Muscle of arm (tissue), 14 donors: Measurements from ENCODE around the gene HIBADH. TPM values are rescaled to one million over a fixed set of nuclear protein-coding genes. Genes with fewer than 3 reads are reported as not detected.

Experiments
- DNase-seq: peaks from one replicate; pipeline ENCODE4 v3.0.0-alpha.2; 2013
- long read RNA-seq, 11 donors: transcript quantifications; one replicate each; lab custom pipeline, GENCODE V29; 2026
- polyA plus RNA-seq, 12 donors: library from polyadenylated mRNA; unstranded; fragments of 120-200 nt; gene quantifications; one replicate each; pipeline ENCODE4 v1.2.1, GENCODE V29; 2013; ENCODE audit not compliant: insufficient read length in 12 of 12

Gene HIBADH
- 10 to 100 TPM in 11 of 12 donors, not detected in 1; 25.9 to 36.2 (median 29.5) TPM for polyA plus RNA-seq
- long read RNA-seq, donor 1, transcript HIBADH-204 (2 exons, 570 nt): minor isoform, 5 of 29 reads
- long read RNA-seq, donor 1, transcript HIBADH-201 (8 exons, 1,990 nt): major isoform, 15 of 29 reads
- long read RNA-seq, donor 1, partial matches to known transcripts: 9 of 29 reads
- long read RNA-seq, donor 1, other reads (novel, unspliced or antisense): 0 of 29 reads
- long read RNA-seq, donor 2, transcript HIBADH-201 (8 exons, 1,990 nt): major isoform, 13 of 14 reads
- long read RNA-seq, donor 2, partial matches to known transcripts: 0 of 14 reads
- long read RNA-seq, donor 2, other reads (novel, unspliced or antisense): 0 of 14 reads
- long read RNA-seq, donor 3, partial matches to known transcripts: 6 of 8 reads
- long read RNA-seq, donor 3, other reads (novel, unspliced or antisense): 0 of 8 reads
- long read RNA-seq, donor 4, partial matches to known transcripts: 0 of 4 reads
- long read RNA-seq, donor 4, other reads (novel, unspliced or antisense): 0 of 4 reads
- long read RNA-seq, donor 5, transcript HIBADH-201 (8 exons, 1,990 nt): major isoform, 21 of 85 reads
- long read RNA-seq, donor 5, partial matches to known transcripts: 63 of 85 reads
- long read RNA-seq, donor 5, other reads (novel, unspliced or antisense): 0 of 85 reads
- long read RNA-seq, donor 6, partial matches to known transcripts: 0 of 4 reads
- long read RNA-seq, donor 6, other reads (novel, unspliced or antisense): 0 of 4 reads
- long read RNA-seq, donor 7, transcript HIBADH-201 (8 exons, 1,990 nt): major isoform, 7 of 13 reads
- long read RNA-seq, donor 7, partial matches to known transcripts: 5 of 13 reads
- long read RNA-seq, donor 7, other reads (novel, unspliced or antisense): 0 of 13 reads
- long read RNA-seq, donor 8, transcript HIBADH-201 (8 exons, 1,990 nt): major isoform, 11 of 22 reads
- long read RNA-seq, donor 8, partial matches to known transcripts: 11 of 22 reads
- long read RNA-seq, donor 8, other reads (novel, unspliced or antisense): 0 of 22 reads
- long read RNA-seq, donor 9, transcript HIBADH-201 (8 exons, 1,990 nt): major isoform, 8 of 15 reads
- long read RNA-seq, donor 9, partial matches to known transcripts: 7 of 15 reads
- long read RNA-seq, donor 9, other reads (novel, unspliced or antisense): 0 of 15 reads
- long read RNA-seq, donor 10, transcript HIBADH-201 (8 exons, 1,990 nt): major isoform, 10 of 25 reads
- long read RNA-seq, donor 10, partial matches to known transcripts: 14 of 25 reads
- long read RNA-seq, donor 10, other reads (novel, unspliced or antisense): 0 of 25 reads
- long read RNA-seq, donor 11, transcript HIBADH-201 (8 exons, 1,990 nt): major isoform, 8 of 8 reads
- long read RNA-seq, donor 11, partial matches to known transcripts: 0 of 8 reads
- long read RNA-seq, donor 11, other reads (novel, unspliced or antisense): 0 of 8 reads

DNA sequence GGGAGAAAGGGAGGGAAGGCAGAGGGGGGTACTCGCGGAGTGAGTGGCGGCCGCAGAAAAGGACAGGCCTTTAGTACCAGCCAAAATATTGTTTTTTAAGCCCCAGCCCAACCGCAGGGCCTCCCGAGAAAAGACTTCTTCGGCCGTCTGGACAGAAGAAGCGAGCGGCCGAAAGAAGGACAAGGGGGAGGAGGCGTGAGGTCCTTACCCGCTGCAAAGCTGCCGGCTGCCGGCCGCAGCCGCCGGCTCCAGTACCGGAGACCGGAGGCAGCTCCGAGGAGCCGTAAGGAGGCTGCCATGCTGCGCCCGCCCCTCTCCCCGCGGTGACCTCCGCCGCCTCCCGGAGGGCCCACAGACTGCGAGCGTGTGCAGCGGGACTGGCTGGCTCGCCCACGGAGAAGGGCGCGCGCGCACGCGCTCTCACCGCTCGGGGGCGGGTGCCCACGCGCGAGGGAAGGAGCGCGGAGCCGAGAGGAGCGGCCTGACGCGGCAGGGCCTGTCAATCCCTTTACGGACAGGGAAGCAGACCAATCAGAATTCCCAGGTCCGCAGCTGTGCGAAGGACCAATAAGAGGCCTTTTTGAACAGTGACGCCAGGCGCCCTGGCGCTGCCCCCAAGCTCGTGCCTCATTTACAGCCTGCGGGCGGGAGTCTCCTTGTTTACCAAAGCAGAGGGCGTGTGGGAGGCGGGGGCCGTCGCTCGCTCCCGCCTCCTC is at the start of gene HIBADH:
Gene HIBADH (minus strand): TSS at position 394 of the 716 bp plus-strand sequence. CDS start 95 bp downstream, at position 299.
- DNase-seq: peak; percentile 100

DNA sequence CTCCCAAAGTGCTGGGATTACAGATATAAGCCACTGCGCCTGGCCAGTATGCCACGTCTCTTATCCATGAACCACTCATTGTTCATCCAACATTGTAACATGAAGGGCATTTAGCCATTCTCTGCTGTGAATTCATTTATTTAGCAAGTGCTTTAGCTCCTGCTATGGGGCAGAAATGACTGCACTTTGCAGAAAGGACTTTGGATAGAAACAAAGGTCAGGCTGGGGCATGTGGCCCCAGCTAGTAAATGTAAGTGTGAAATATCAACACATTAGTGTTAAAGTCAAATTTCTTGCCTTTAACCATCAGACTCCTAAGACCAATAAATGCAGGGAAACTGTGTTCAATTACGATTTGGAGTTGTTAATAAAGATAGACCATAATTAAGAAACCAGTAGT is 49.5 kb upstream of the HIBADH start:
- no peak for DNase-seq

DNA sequence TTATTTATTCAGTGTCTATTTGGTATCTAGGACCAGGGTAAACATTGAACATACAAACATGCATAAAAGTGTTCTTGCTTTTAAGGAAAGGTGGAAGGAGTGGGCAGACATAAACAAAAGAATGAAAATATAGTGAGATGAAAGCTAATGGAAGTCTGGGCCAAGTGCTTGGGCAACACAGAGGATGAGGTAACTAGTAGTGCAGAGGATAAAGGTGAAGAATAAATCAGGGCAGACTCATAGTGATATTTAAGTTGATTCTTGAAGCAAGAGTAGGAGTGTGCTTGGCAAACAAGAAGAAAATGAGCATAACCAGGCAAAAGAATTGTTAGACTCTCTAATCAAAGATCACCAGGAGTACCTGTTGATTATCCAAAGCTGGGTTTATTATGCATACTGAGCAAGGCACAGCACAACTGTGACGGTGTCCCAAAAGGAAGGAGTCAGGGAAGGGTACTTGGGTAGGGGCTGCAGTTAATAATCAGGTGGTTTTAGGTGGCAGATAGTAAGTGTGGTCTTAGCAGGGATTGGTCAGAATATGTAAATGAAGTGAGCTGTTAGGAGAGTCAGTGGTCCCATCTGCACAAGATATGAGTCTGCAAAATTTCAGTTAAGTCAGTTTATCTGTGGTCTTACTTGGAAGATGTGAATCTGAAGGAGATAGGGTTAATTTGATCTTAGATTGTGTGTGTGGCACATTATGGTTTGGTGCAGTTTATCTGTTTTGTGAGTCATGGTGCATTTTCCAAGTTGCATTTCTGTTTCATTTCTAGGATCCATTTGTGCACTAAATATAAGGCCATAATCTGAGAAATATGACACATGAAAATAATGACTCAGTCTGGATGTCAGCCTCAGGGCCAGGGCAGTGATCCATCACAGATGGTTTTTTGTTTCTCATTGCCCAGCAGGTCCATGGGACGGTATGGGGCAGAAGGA is 46.7 kb upstream of the HIBADH start:
- DNase-seq: no peak

DNA sequence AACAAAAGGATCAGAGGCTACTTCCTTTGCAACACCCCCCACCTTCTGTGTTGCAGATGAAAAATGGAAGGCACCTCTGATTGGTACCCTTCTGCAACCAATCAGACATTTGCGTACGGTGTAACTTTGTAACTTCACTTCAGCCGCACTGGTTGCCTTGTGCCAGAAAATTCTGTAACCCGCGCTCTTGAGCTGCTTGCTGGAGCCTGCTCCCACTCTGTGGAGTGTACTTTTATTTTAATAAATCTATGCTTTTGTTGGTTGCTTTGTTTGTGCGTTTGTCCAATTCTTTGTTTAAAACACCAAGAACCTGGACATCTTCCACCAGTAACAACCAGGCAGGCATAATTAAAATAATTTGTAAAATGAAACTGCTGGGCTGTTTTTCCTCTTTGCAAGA is 45.8 kb upstream of the HIBADH start:
- DNase-seq: no peak

DNA sequence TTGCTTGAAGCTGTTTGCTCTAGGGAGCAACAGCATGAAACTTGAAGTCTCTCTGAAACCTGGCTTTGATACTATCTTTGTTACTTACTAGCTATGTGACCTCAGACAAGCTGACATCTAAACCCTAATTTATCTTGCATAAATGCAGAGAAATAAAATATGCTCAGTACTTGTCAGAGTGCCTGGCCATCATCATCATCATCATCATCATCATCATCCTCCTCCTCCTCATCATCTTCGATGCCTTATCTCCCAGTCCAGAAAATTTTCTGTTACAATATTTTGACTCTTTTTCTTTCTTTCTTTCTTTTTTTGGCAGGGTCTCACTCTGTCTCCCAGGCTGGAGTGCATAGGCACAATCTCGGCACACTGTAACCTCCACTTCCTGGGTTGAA is 42.5 kb upstream of the HIBADH start:
- no peak for DNase-seq

DNA sequence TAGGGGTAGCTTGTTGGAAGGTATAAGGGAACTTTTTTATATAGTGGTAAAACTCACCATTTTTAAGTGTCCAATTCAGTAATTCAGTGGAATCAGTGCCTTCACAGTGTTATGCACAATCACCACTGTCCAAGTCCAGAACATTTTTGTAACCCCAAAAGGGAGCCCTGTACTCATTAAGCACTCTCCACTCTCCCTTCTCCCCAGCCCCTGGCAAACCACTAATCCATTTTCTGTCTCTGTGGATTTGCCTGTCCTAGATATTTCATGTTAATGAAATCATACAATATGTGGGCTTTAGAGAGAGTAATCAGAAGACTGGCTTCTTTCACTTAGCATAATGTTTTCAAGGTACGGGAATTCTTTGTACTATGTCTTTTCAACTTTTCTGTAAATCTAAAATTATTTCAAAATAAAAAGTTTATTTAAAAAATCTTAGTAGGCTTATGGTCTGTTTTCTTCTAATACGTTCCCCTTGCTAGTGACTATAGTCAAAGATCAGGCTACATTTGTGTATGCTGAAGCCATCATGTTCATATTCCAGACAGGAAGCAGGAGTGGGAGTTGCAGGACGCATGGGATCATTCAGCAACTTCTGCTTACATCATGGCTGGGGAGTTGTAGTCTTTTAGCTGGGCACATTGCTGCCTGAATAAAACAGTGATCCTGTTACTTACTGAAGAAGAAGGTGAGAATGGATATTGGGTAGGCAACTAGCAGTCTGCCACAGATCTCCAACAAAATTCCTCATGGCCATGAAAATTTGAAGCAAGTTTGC is 41.9 kb upstream of the HIBADH start:
- no peak for DNase-seq

DNA sequence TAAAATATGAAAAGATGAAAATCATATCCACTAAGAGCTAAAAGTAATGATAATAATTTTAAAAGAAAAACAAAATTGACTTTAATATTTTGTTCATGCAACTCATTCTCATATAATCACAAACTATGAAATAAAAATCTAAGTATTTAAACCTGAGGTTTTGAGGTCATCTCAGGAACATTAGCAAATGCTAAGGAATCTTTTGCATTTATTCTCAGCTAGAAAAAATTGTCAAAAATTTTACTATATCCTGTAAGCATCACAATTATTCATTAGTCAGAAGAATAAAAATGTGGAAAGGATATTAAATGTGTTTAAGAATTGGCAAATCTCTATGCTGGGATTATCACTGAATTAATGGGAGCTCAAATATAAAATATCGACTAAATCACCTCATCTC is 40.5 kb upstream of the HIBADH start:
- DNase-seq: no peak

DNA sequence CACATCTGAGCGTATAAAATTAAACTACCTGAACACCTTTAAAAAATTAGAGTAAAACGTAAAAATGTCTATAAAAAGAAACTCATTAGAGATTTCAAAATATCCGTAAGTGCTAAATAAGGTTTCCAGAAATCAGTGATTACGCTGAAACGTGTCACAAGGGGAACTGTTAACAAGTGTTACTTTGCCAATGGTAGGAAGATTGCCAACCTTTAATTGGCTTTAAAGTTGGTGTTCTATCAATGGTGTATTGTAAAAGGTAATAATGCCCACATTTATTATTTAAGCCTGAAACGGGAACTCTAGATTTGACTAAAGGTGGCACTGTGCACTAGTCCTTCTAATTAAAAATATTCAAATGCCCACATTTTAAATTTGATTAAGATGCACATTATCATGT is 37.8 kb upstream of the HIBADH start:
- DNase-seq: no peak

DNA sequence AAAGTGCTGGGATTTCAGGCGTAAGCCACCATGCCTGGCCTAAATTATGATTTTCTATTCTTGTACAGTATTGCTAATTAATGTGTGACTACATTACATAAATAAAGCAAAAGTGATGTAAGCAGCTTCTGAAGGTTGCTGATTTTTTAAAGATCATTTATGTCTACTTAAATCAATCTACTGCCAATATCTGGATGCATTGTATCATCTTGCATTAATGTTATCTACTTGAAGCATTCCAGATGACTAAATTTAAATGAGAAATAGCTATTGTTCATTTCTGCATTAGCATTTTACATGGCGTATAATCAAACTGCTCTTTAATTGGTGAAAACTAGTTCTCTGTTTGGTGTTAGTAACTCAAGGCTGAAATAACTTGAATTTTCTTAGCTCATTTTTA is 37.1 kb upstream of the HIBADH start:
- DNase-seq: no peak

DNA sequence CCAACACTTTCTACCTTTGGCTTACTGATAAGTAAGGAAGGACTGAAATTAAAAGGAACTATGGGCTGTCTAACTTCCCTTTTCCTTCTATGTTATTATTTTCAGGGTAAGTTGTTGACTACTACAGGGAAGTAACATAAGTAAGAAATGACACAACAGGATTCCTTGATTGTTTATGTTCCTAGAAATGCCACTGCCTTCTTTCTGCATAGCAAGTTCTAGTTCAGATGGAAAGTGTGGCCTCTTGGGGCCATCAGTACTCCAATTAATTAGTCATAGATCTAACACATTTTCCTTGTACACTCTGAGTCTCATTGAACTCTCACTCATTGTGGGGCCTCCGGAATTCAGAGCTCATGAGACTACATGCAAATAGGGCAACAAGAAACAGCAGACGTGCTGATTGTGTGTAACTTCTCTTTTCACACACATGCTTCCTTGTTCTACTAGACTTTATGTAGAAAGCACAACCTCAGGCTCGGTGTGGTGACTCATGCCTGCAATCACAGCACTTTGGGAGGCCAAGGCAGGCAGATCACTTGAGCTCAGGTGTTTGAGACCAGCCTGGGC is 35.3 kb upstream of the HIBADH start:
- no peak for DNase-seq

DNA sequence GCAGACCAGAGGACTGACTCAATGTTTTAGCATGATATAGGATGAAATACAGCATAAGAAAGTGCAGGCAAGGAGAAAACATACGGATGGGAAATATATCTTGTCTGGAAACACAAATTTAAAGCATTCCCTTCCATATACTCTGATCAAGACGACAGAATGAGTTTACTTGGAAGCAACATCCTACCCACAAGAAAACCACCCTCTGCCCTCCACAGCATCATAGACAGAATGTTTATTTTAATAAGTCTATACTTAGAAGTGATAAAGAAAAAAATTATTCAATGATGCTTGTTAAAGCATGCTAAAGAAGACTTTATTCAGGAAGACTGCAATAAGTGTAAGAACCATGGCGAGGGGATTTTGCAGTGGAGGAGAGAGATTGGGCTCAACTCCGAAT is 32.4 kb upstream of the HIBADH start:
- no peak for DNase-seq

DNA sequence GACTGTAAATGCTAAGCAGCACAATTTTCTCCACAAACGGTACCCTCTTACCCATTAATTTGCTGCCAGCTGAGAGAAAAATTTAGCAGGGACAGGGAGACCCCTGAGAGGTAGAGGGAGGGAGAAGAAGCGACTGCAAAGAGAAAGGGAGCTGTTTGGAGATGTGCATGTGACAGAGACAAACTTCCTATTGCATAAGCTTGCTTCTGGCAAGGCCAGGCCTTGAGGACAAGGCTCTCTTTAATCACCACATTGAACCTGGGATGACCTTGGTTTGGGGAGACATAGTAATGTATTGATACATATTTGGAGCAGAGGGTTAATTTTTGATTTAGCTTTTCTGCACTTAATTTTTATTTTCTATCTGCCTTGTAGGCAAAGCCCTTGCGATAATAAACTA is 31.1 kb upstream of the HIBADH start:
- no peak for DNase-seq

DNA sequence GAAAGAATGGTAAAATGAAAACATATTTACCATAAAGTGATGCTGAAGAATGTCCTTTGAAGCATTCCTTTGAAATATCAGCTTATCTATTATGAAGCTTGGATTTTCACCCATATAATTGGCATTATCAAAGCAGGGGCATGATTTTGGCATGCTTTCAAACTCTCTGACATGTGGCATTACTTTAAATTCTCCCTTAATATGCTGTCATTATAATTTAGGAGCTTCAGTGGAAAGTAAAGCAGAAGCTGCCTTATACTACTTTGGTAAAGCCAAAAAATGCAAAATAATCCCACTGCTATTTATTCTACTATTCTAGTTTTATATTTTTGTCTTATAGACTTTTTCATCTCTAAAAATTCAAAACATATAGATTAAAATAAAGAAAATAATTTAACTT is 28.0 kb upstream of the HIBADH start:
- no peak for DNase-seq

DNA sequence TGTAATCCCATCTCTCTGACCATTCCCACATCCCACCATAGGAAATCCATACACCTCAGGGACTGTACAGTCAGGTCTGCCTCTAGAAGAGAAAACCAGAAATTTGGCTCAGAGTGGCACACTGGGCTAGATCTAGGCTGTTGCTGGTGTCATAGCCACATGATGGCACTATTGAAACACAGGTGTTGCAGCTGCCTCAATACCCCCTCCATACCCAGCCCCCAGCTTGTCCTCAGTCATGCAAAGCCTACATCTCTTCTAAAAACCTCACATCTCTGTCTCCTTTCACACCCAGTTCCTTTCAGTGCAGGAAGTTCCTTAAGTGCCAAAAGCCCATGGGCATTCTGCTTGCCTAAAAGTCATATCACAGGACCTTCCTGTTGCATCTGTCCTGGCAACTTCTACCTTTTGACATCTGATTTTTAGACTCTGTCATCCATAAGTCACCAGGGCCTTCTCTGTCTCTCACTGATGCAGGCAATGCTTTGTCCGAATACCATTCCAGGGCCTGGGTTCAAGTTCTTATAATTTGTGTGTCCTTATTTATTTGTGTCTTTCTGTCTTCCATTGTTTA is 27.0 kb upstream of the HIBADH start:
- DNase-seq: no peak

DNA sequence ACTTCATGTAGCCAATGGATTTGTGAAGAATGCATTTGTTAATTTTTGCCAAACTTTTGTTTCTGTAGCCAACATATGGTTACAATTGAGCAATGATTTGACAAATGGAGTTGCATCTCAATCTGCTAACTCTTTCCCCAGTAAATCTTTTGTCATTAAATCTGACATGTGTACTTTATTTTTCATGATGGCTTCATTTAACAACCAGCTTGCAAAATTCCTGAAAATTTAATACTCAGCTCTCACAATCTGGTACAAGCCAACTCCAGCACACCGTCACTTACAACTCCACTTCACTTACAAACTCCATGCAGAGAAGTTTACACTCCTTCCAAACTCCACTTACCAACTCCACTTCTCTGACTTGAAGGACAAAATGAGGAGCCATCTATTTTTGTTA is 26.5 kb upstream of the HIBADH start:
- DNase-seq: no peak

DNA sequence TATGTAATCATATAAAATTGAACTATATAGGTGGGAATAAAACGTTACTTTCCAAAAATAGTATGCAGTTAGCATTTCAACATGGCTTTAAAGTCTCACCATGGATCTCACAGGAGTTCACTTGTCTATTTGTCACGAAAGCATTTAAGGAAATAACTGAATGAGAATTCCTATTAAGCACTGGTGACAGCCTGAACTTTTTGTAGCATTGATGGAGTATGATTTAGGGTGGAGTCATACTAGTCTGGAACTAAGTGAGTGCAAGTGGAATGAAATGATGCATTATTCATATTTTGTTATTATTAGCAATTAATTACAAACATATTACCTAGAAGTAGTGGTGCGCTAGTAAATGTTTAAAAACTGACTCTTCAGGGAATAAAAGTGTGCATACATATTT is 26.0 kb upstream of the HIBADH start:
- no peak for DNase-seq

DNA sequence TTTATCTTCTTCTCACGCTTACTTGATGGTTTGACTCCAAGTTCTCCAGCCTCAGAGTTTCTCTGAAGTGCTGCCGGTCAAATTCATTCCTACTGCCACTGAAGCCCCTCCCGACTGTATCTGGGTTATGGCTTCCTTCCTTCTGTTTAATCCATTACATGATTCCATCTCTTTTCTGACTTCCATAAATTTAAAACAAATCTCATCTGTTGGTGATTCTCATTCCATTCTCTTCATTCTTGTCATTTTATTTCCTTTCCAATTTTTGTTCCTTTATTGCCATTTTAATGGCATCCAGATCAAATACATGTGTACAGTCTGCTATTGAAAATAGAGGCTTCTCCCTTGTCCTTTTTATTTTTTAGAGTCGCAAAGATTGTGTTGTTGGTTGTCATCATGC is 25.4 kb upstream of the HIBADH start:
- DNase-seq: no peak

DNA sequence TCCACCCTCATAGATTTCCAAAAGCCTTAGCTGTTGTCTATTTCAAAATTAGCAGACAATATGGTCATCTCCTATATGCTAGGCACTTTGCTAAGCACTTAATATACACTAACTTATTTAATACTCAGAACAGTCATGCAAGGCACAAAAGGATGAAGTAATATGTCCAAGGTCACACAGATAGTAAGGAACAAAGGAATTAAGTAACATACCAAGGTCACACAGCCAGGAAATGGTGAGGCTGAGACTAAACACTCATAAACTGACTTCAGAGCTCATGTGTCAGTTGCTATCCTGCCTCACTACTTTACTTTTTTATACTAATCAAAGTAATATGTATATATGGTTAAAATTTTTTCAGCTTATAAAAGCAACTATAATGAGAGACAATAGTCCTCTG is 23.6 kb upstream of the HIBADH start:
- DNase-seq: no peak
